Skin epidermis (tissue), 12 donors: ENCODE data around the gene OR52A1.

ENCODE experiments used
- H3K27ac ChIP-seq, 21 experiments: fragments of 200-600 bp; sonication (generic) in 11 of 21; one replicate each; pipeline ENCODE4 v1.5.0; 2020; ENCODE audit warnings: mild to moderate bottlenecking in 3 of 21, inconsistent platforms in 2 of 21, moderate library complexity in 2 of 21
- H3K4me3 ChIP-seq, 7 experiments: fragments of 200-600 bp; sonication (generic) in 2 of 7; one replicate each; pipeline ENCODE4 v1.5.0; 2020; ENCODE audit warnings: inconsistent platforms in 2 of 7, mild to moderate bottlenecking in 2 of 7, moderate library complexity in 1 of 7

The OR52A1 gene

GRCh38 chr11:5137014-5137413 lies 17.5 kb downstream of the OR52A1 start:
- Histone ChIP-seq H3K4me3 (no peak overlapping the region), H3K27ac (no peak overlapping the region)

GRCh38 chr11:5136261-5136660 lies 18.3 kb downstream of the OR52A1 start:
- Histone ChIP-seq H3K27ac (no peak overlapping the region), H3K4me3 (no peak overlapping the region)

GRCh38 chr11:5131584-5132335 lies 22.8 kb downstream of the OR52A1 start:
- Histone ChIP-seq H3K4me3 (no peak overlapping the region), H3K27ac (no peak overlapping the region)

- H3K4me3 ChIP-seq: no peak overlapping the region
- H3K27ac ChIP-seq: no peak overlapping the region
These were observed 25.1 kb downstream of the OR52A1 start for GRCh38 chr11:5129457-5129877.

- H3K27ac ChIP-seq: no peak overlapping the region
- H3K4me3 ChIP-seq: no peak overlapping the region
These were observed 29.5 kb downstream of the OR52A1 start for GRCh38 chr11:5124891-5125620.

- no peak overlapping the region for H3K27ac ChIP-seq
- H3K4me3 ChIP-seq: no peak overlapping the region
These were observed 30.6 kb downstream of the OR52A1 start for GRCh38 chr11:5123802-5124521.

GRCh38 chr11:5118893-5119292 lies 35.7 kb downstream of the OR52A1 start:
- H3K4me3 ChIP-seq: no peak overlapping the region
- H3K27ac ChIP-seq: no peak overlapping the region

GRCh38 chr11:5117588-5117987 lies 37.0 kb downstream of the OR52A1 start:
- Histone ChIP-seq H3K4me3 (no peak overlapping the region), H3K27ac (no peak overlapping the region)

GRCh38 chr11:5115339-5115738 lies 39.2 kb downstream of the OR52A1 start:
- no peak overlapping the region for H3K27ac ChIP-seq

GRCh38 chr11:5107285-5107684 lies 47.3 kb downstream of the OR52A1 start:
- Histone ChIP-seq H3K27ac (no peak overlapping the region), H3K4me3 (no peak overlapping the region)

More at GRCh38 chr11:5115339-5115738, 39.2 kb downstream of the OR52A1 start:
- no peak overlapping the region for H3K4me3 ChIP-seq

GRCh38 chr11:5103066-5103465 lies 51.5 kb downstream of the OR52A1 start:
- Histone ChIP-seq H3K4me3 (no peak overlapping the region), H3K27ac (no peak overlapping the region)

- no peak overlapping the region for H3K27ac ChIP-seq
- H3K4me3 ChIP-seq: no peak overlapping the region
These were observed 52.3 kb downstream of the OR52A1 start for GRCh38 chr11:5102246-5102645.

GRCh38 chr11:5096011-5096410 lies 58.5 kb downstream of the OR52A1 start:
- H3K27ac ChIP-seq: no peak overlapping the region
- no peak overlapping the region for H3K4me3 ChIP-seq
